Measurements from ENCODE around the gene PHIP. TPM values are rescaled to one million over a fixed set of nuclear protein-coding genes. Genes with fewer than 3 reads are reported as not detected.

PHIP gene
- total and polyA plus RNA-seq, 2 experiments from 2014 or later = 48.0 to 65.4 TPM

- ATAC-seq (no peak), DNase-seq (ENCODE audit: low spot score) (no peak)
- Mint-ChIP-seq H3K27me3 (ENCODE audit: insufficient read depth, low read depth, poor library complexity) (peaks cover 9% of the 10 kb centered on the region), H3K4me1 (no peaks in the 10 kb centered on the region), H3K9me3 (peaks cover 24% of the 10 kb centered on the region), H3K27ac (no peak overlapping the region), H3K36me3 (ENCODE audit: low read depth) (peaks cover 90% of the 10 kb centered on the region), H3K4me3 (no peak overlapping the region)
- no peak overlapping the region for H3K4me3 ChIP-seq
- no peaks in the 10 kb centered on the region for H3K9me2 ChIP-seq (ENCODE audit: insufficient read depth)
- no peak overlapping the region for H3K27ac ChIP-seq (ENCODE audit: low read depth)
- H4K20me1 ChIP-seq (replicated peaks; ENCODE audit: insufficient read depth) = no peaks in the 10 kb centered on the region
- H3F3A ChIP-seq (replicated peaks; ENCODE audit: low read depth) = no peaks in the 10 kb centered on the region
- H3K79me2 ChIP-seq (replicated peaks; ENCODE audit: insufficient read depth) = no peaks in the 10 kb centered on the region
- H2AFZ ChIP-seq = no peak overlapping the region
- TF ChIP-seq NANOG (IDR thresholded peaks at IDR 0.05; ENCODE audit: borderline replicate concordance) (no peak), JUNB (IDR thresholded peaks at IDR 0.05; ENCODE audit: unreplicated experiment) (no peak), EZH2phosphoT487 (IDR thresholded peaks at IDR 0.05; ENCODE audit: unreplicated experiment) (no peak), ZNF462 (CRISPR knock-in tag; IDR thresholded peaks at IDR 0.05) (no peak), STAT1 (IDR thresholded peaks at IDR 0.05; ENCODE audit: unreplicated experiment) (no peak), ZNF331 (CRISPR knock-in tag; IDR thresholded peaks at IDR 0.05; ENCODE audit: low read depth) (no peak), ZNF114 (CRISPR knock-in tag; IDR thresholded peaks at IDR 0.05) (no peak), CREB1 (CRISPR knock-in tag; IDR thresholded peaks at IDR 0.05; ENCODE audit: low read depth) (no peak), REST (IDR thresholded peaks at IDR 0.05; ENCODE audit: unreplicated experiment) (no peak), POLR2AphosphoS5 (IDR thresholded peaks at IDR 0.05; ENCODE audit: low read depth) (no peak), EZH2 (IDR thresholded peaks at IDR 0.05; ENCODE audit: low read depth, unreplicated experiment) (no peak)
- TF ChIP-seq, protein P1, sequence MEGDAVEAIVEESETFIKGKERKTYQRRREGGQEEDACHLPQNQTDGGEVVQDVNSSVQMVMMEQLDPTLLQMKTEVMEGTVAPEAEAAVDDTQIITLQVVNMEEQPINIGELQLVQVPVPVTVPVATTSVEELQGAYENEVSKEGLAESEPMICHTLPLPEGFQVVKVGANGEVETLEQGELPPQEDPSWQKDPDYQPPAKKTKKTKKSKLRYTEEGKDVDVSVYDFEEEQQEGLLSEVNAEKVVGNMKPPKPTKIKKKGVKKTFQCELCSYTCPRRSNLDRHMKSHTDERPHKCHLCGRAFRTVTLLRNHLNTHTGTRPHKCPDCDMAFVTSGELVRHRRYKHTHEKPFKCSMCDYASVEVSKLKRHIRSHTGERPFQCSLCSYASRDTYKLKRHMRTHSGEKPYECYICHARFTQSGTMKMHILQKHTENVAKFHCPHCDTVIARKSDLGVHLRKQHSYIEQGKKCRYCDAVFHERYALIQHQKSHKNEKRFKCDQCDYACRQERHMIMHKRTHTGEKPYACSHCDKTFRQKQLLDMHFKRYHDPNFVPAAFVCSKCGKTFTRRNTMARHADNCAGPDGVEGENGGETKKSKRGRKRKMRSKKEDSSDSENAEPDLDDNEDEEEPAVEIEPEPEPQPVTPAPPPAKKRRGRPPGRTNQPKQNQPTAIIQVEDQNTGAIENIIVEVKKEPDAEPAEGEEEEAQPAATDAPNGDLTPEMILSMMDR (conservative IDR thresholded peaks at IDR 0.05; ENCODE audit: low read depth in 2 of 2) = no peak
- TF ChIP-seq, protein P2, sequence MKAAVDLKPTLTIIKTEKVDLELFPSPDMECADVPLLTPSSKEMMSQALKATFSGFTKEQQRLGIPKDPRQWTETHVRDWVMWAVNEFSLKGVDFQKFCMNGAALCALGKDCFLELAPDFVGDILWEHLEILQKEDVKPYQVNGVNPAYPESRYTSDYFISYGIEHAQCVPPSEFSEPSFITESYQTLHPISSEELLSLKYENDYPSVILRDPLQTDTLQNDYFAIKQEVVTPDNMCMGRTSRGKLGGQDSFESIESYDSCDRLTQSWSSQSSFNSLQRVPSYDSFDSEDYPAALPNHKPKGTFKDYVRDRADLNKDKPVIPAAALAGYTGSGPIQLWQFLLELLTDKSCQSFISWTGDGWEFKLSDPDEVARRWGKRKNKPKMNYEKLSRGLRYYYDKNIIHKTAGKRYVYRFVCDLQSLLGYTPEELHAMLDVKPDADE (IDR thresholded peaks at IDR 0.05) = no peak
- H3K27me3 ChIP-seq (ENCODE audit: insufficient read depth) = no peaks in the 10 kb centered on the region
- H3K4me1 ChIP-seq (ENCODE audit: insufficient read depth) = no peaks in the 10 kb centered on the region
- no peak overlapping the region for H3K4me2 ChIP-seq
- peaks cover 66% of the 10 kb centered on the region for H3K36me3 ChIP-seq (ENCODE audit: insufficient read depth)
Observed at GRCh38 chr6:78947962-78948361, 130.1 kb downstream of the PHIP start.
